HEK293T (cell line): Measurements from ENCODE around the gene CD81.

Experiments used
- BHLHE40 ChIP-seq: fragments of 450-650 bp; IDR thresholded peaks from 2 replicates; pipeline ENCODE4 v1.6.1; 2016; ENCODE audit warnings: mild to moderate bottlenecking, moderate library complexity, borderline replicate concordance
- ELF4 ChIP-seq: fragments of 450-650 bp; IDR thresholded peaks from 2 replicates; pipeline ENCODE4 v1.6.1; 2017; ENCODE audit warnings: antibody characterized with exemption
- FOXK2 ChIP-seq: fragments of 450-650 bp; IDR thresholded peaks from 2 replicates; pipeline ENCODE4 v1.6.1; 2016; ENCODE audit warnings: mild to moderate bottlenecking
- HDGF ChIP-seq: fragments of 450-650 bp; IDR thresholded peaks from 2 replicates; pipeline ENCODE4 v1.6.1; 2017; ENCODE audit warnings: antibody characterized with exemption, borderline replicate concordance
- SUZ12 ChIP-seq: fragments of 450-650 bp; IDR thresholded peaks from 2 replicates; pipeline ENCODE4 v1.6.1; 2016; ENCODE audit warnings: mild to moderate bottlenecking
- TARDBP ChIP-seq: fragments of 450-650 bp; IDR thresholded peaks from 2 replicates; pipeline ENCODE4 v1.6.1; 2016

DNA sequence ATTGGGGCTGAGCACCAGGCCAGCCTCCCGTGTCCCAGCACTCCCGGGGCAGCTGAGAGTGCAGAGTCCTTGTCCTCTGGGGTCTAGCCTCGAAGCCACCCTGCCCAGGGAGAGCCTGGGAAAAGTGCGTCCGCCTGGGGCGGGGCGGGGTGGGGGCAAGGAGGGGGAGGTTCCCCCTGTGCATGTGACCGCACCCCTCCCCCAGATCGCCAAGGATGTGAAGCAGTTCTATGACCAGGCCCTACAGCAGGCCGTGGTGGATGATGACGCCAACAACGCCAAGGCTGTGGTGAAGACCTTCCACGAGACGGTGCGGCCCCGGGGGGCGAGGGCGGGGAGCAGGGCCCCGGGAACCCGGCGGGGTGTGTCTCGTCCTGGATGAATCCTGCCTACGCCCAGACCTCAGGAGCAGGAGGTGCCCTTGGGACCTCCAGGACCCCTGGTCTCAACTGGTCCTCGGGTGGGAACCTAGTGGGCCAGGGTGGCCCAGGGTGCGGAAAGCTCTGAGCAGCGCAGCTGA is 18.2 kb downstream of the CD81 start:
- no peak for TF ChIP-seq ELF4
- no peak for TF ChIP-seq FOXK2
- TF ChIP-seq TARDBP: no peak
- no peak for TF ChIP-seq BHLHE40
- no peak for TF ChIP-seq HDGF
- no peak for TF ChIP-seq SUZ12
